Loucy (cell line): ENCODE measurements around the gene ARMC6.

Experiments used
- EZH2phosphoT487 ChIP-seq: fragments of 200-600 bp; IDR thresholded peaks from 2 replicates; pipeline ENCODE4 v1.6.1; 2018; ENCODE audit warnings: antibody characterized with exemption, mild to moderate bottlenecking, moderate library complexity, borderline replicate concordance
- TF ChIP-seq, protein P1 (sequence below): fragments of 200-600 bp; sonication (generic); conservative IDR thresholded peaks from 2 replicates; pipeline ENCODE4 v1.5.1; 2014; ENCODE audit warnings: mild to moderate bottlenecking, antibody characterized with exemption, low read length

DNA sequence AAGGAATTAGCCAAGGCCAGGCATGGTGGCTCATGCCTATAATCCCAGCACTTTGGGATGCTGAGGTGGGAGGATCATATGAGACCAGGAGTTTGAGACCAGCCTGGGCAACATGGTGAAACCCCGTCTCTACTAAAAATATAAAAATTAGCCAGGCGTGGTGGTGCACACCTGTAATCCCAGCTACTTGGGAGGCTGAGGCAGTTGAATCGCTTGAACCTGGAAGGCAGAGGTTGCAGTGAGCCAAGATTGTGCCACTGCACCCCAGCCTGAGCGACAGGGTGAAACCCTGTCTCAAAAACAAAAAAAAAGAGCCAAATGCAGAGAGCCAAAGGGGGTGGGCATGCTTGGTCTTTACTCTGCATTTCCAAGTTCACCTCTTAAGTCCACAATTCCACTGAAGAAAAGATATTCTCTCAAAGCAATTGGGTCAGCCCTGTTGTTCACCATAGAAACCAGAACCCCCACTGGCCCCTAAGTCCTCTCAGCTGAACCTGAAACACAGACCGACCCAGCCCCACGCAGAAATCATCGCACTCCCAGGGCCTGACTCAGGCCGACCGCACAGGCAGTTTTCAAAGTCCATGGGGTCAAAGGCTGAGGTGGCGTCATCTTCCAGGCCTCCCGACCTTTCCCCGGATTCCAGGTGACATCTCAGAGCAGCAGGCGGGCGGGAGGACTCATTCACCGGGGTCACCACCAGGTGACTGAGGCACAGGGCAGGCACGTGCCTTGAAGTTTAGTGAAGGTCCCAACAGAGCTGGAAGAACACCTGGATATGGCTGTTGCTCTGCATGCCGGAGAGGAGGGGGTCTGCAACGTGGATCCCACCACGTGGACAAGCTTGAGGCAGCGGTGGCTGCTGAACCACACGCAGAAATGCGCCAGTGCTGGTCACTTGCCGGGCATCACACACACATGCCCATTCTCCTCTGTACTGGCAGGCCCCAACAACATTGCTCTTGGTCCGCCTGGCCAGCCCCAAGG lies 63.5 kb downstream of the ARMC6 start:
- no peak for TF ChIP-seq EZH2phosphoT487
- TF ChIP-seq, protein P1, sequence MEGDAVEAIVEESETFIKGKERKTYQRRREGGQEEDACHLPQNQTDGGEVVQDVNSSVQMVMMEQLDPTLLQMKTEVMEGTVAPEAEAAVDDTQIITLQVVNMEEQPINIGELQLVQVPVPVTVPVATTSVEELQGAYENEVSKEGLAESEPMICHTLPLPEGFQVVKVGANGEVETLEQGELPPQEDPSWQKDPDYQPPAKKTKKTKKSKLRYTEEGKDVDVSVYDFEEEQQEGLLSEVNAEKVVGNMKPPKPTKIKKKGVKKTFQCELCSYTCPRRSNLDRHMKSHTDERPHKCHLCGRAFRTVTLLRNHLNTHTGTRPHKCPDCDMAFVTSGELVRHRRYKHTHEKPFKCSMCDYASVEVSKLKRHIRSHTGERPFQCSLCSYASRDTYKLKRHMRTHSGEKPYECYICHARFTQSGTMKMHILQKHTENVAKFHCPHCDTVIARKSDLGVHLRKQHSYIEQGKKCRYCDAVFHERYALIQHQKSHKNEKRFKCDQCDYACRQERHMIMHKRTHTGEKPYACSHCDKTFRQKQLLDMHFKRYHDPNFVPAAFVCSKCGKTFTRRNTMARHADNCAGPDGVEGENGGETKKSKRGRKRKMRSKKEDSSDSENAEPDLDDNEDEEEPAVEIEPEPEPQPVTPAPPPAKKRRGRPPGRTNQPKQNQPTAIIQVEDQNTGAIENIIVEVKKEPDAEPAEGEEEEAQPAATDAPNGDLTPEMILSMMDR: no peak
